CD4-positive, alpha-beta T cell treated with Interleukin-15 for 4 hours (primary cell): Measurements from ENCODE around the gene TDRD12.
"Not testable (repeated sequence)": the region's sequence is repeated elsewhere in the genome, so short reads cannot be mapped to it uniquely, and the experiment has no call there.

Experiments used
- DNase-seq: peaks from one replicate; pipeline ENCODE4 v3.0.0-alpha.2; 2020; ENCODE audit warnings: low spot score

Gene TDRD12

GRCh38 chr19:32867436-32867835, 147.9 kb downstream of the TDRD12 start:
- not testable (repeated sequence) for DNase-seq

GRCh38 chr19:32868206-32868950, 148.8 kb downstream of the TDRD12 start:
- no peak for DNase-seq

GRCh38 chr19:32869369-32869965, 149.9 kb downstream of the TDRD12 start, which contains the start of gene SLC7A9:
TSS of gene SLC7A9 (minus strand) at chr19:32869767. CDS start at chr19:32868534, 1,233 bp downstream.
- no peak for DNase-seq

- DNase-seq, result no peak
Measured at GRCh38 chr19:32869966-32870573, 150.5 kb downstream of the TDRD12 start.

- no peak for DNase-seq
Measured at GRCh38 chr19:32870981-32871451, 151.4 kb downstream of the TDRD12 start.

- no peak for DNase-seq
Measured at GRCh38 chr19:32872391-32872790, 152.8 kb downstream of the TDRD12 start.

- no peak for DNase-seq
Measured at GRCh38 chr19:32873247-32873959, 153.8 kb downstream of the TDRD12 start.

GRCh38 chr19:32874605-32875004, 155.0 kb downstream of the TDRD12 start:
- DNase-seq, result no peak

- DNase-seq, result no peak
Measured at GRCh38 chr19:32875428-32875827, 155.9 kb downstream of the TDRD12 start.

GRCh38 chr19:32876236-32876918, 156.8 kb downstream of the TDRD12 start:
- DNase-seq, result no peak

GRCh38 chr19:32876919-32877285, 157.3 kb downstream of the TDRD12 start:
- DNase-seq, result no peak
